CD4-positive, alpha-beta T cell treated with Interferon gamma for 1 hour (primary cell): ENCODE data around the gene CD83.

Experiments
- DNase-seq: peaks from one replicate; pipeline ENCODE4 v3.0.0-alpha.2; 2020

CD83 gene

GRCh38 chr6:14092316-14092715, 25.3 kb upstream of the CD83 start:
- no peak for DNase-seq

GRCh38 chr6:14092838-14093789, 24.5 kb upstream of the CD83 start:
- DNase-seq, result no peak

- no peak for DNase-seq
Observed at GRCh38 chr6:14094721-14095120, 22.9 kb upstream of the CD83 start.

GRCh38 chr6:14095437-14095836, 22.1 kb upstream of the CD83 start:
- peak; percentile 72 for DNase-seq

- no peak for DNase-seq
Observed at GRCh38 chr6:14100138-14100537, 17.4 kb upstream of the CD83 start.

- DNase-seq, result no peak
Observed at GRCh38 chr6:14100966-14101365, 16.6 kb upstream of the CD83 start.

- DNase-seq, result no peak
Observed at GRCh38 chr6:14102383-14102782, 15.2 kb upstream of the CD83 start.

- DNase-seq, result no peak
Observed at GRCh38 chr6:14105547-14105946, 12.0 kb upstream of the CD83 start.

GRCh38 chr6:14107000-14107399, 10.6 kb upstream of the CD83 start:
- no peak for DNase-seq

GRCh38 chr6:14107711-14108494, 9.7 kb upstream of the CD83 start:
- DNase-seq, result no peak

GRCh38 chr6:14108571-14109410, 8.8 kb upstream of the CD83 start:
- peak; percentile 82 for DNase-seq

- DNase-seq, result no peak
Observed at GRCh38 chr6:14109411-14109826, 8.2 kb upstream of the CD83 start.

- no peak for DNase-seq
Observed at GRCh38 chr6:14110001-14110818, 7.4 kb upstream of the CD83 start.

GRCh38 chr6:14113976-14114375, 3.6 kb upstream of the CD83 start:
- no peak for DNase-seq

GRCh38 chr6:14118091-14118439, 493 bp downstream of the CD83 start:
- DNase-seq, result no peak

GRCh38 chr6:14118446-14118845, 874 bp downstream of the CD83 start:
- no peak for DNase-seq

- DNase-seq, result no peak
Observed at GRCh38 chr6:14119784-14120183, 2.2 kb downstream of the CD83 start.

- DNase-seq, result no peak
Observed at GRCh38 chr6:14120546-14120945, 3.0 kb downstream of the CD83 start.

- DNase-seq, result peak; percentile 80
Observed at GRCh38 chr6:14121936-14122344, 4.4 kb downstream of the CD83 start.

- no peak for DNase-seq
Observed at GRCh38 chr6:14123386-14124111, 6.0 kb downstream of the CD83 start.

GRCh38 chr6:14125346-14125745, 7.8 kb downstream of the CD83 start:
- DNase-seq, result no peak

GRCh38 chr6:14126191-14126590, 8.6 kb downstream of the CD83 start:
- DNase-seq, result no peak
